ENCODE measurements around the gene LRP1.

LRP1 gene

DNA sequence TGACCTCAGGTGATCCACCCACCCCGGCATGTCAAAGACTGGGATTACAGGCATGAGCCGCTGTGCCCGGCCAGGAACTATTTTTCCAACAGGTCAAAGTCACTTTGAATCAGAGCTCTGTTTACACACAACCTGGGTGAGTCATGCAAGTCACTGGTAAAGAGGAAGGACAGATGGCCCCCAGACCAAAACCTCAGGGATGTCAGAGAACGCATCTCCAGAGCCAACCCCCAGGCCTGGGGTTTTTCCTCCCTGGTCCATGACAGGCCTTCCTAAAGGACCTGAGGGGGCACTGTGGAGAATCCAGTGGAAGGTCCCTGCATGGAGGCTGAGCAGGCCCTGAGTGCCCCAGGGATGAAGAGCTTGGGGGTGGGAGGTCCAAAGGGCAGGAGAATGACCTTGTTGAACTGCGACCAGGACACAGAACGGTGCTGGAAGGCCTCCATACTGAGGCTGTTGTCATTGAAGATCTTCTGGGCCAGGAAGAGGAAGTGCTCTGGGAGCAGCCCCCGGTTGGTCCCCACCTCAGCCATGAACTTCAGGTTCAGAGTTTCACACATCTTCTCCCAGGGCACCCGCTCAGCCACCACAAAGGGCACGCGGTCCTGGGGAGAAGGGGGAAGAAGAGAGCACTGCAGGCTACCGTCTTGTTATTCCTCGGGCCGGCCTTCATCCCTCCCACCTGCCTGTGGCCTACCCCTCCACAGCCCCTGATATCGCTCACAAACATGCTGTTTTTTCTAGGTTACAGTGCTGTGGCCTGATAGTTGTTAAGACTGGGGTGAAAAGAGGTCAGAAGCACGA lies 26.2 kb upstream of the LRP1 start:
- TF ChIP-seq, protein P1, sequence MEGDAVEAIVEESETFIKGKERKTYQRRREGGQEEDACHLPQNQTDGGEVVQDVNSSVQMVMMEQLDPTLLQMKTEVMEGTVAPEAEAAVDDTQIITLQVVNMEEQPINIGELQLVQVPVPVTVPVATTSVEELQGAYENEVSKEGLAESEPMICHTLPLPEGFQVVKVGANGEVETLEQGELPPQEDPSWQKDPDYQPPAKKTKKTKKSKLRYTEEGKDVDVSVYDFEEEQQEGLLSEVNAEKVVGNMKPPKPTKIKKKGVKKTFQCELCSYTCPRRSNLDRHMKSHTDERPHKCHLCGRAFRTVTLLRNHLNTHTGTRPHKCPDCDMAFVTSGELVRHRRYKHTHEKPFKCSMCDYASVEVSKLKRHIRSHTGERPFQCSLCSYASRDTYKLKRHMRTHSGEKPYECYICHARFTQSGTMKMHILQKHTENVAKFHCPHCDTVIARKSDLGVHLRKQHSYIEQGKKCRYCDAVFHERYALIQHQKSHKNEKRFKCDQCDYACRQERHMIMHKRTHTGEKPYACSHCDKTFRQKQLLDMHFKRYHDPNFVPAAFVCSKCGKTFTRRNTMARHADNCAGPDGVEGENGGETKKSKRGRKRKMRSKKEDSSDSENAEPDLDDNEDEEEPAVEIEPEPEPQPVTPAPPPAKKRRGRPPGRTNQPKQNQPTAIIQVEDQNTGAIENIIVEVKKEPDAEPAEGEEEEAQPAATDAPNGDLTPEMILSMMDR (conservative IDR thresholded peaks at IDR 0.05; ENCODE audit: low read depth, low read length) = no peak
- no peaks in the 10 kb centered on the region for H4K20me1 ChIP-seq (ENCODE audit: insufficient read depth)
- H3K9ac ChIP-seq = no peak overlapping the region
- H3K36me3 ChIP-seq (ENCODE audit: insufficient read depth) = no peaks in the 10 kb centered on the region
- H3K4me3 ChIP-seq (IDR thresholded peaks at IDR 0.05; ENCODE audit: insufficient read depth, low read depth, low read length) = no peak overlapping the region
- no peaks in the 10 kb centered on the region for H3K27me3 ChIP-seq (ENCODE audit: insufficient read depth, low read depth)
- no peaks in the 10 kb centered on the region for H3K4me1 ChIP-seq (ENCODE audit: low read depth, poor library complexity, severe bottlenecking)
- no peak overlapping the region for H2AFZ ChIP-seq (ENCODE audit: low read depth)
- no peaks in the 10 kb centered on the region for H3K79me2 ChIP-seq (ENCODE audit: insufficient read depth, low read depth)
- no peak overlapping the region for H3K27ac ChIP-seq
- H3K4me2 ChIP-seq = no peak overlapping the region

DNA sequence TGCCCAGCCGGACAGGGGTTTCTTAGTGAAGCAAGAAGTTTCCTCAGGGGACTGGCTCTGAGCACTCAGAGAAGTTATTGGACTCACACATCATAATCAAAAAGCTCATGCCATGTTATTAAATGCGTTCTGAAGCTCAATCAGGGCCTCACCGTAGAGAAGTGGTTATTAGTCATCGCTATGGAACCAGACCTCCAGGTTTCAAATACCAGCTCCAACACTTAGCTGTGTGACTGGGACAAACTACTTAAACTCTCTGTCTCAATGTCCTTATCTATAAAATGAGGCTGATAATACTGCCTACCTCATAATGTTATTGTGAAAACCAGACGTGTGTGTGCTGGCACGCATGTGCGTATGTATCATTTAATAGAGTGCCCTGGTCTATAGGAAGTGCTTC lies 24.4 kb upstream of the LRP1 start:
- Histone ChIP-seq H4K20me1 (ENCODE audit: insufficient read depth) (no peaks in the 10 kb centered on the region), H3K27me3 (ENCODE audit: insufficient read depth, low read depth) (no peaks in the 10 kb centered on the region), H3K4me2 (no peak overlapping the region), H3K27ac (no peak overlapping the region), H3K4me1 (ENCODE audit: low read depth, poor library complexity, severe bottlenecking) (no peaks in the 10 kb centered on the region), H3K9ac (no peak overlapping the region), H3K79me2 (ENCODE audit: insufficient read depth, low read depth) (no peaks in the 10 kb centered on the region), H3K4me3 (IDR thresholded peaks at IDR 0.05; ENCODE audit: insufficient read depth, low read depth, low read length) (no peak overlapping the region), H3K36me3 (ENCODE audit: insufficient read depth) (no peaks in the 10 kb centered on the region), H2AFZ (ENCODE audit: low read depth) (no peak overlapping the region)
- TF ChIP-seq, protein P1 (conservative IDR thresholded peaks at IDR 0.05; ENCODE audit: low read depth, low read length) = no peak

DNA sequence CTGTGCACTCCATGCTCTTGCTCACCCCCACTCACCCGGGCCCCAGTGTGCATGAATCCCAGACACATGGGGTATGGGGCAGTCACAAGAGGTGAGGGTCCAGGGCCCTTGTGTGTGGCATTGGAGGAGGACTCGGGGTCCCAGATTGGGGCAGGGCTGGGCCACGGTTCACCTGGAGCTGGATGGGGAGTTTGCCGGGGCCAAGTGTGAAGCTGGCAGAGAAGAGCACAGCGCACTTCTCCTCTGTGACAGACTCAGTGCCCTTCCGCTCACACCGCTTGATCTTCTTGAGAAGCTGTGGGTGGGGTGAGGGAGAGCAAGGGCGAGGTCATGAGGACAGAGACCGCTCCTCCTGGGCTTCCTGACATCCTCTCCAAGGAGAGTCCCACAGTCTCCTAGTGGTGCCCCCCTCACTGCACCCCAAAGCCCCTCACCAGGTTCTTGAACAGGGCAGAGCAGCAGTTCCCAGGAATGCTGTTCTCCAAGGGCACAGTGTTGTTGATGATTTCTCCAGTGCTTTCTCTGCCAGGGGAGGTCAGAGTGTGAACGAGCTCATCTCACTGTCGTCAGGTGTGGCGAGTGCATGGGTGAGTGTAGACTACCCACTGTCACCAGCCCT lies 23.9 kb upstream of the LRP1 start:
- Histone ChIP-seq H3K4me1 (ENCODE audit: low read depth, poor library complexity, severe bottlenecking) (peaks cover 3% of the 10 kb centered on the region), H2AFZ (ENCODE audit: low read depth) (no peak overlapping the region), H3K9ac (no peak overlapping the region), H3K4me2 (no peak overlapping the region), H4K20me1 (ENCODE audit: insufficient read depth) (no peaks in the 10 kb centered on the region), H3K27me3 (ENCODE audit: insufficient read depth, low read depth) (no peaks in the 10 kb centered on the region), H3K4me3 (IDR thresholded peaks at IDR 0.05; ENCODE audit: insufficient read depth, low read depth, low read length) (no peak overlapping the region), H3K27ac (no peak overlapping the region), H3K79me2 (ENCODE audit: insufficient read depth, low read depth) (no peaks in the 10 kb centered on the region), H3K36me3 (ENCODE audit: insufficient read depth) (no peaks in the 10 kb centered on the region)
- TF ChIP-seq, protein P1 (conservative IDR thresholded peaks at IDR 0.05; ENCODE audit: low read depth, low read length) = no peak

DNA sequence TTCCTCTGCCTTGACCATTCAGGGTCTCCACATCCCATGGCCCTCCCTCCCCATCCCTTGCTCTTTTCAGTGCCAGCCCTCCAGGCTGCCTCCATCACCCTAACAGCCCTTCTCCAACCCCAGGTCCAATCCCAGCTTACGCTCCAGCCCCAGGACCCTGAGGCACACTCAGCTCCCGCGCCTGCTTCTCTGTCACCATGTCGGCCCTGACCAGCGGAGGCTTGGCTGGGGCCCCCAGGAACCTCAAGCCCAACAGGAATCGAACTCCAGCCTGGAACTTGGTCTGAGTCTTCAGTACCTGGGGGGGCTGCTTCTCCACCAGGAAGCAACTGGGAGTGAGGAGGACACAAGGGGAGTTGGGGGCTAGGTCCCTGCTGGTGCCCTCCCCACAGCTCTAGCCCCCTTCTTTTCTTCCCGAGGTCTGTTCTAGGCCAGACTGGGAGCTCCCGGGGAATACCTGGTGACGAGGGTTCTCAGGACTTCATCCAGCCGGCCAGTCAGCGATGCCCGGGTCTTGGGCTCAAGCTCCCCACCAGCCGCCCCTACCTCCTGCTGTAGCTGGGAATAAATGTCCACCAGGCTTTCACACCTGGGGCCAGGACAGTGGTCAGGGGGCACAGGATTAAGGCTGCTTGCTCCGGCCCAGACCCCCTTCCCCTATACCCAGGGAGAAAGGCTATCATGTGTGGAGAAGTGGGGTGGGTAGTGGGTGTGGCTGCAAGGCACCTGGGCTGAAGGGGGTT lies 23.1 kb upstream of the LRP1 start:
- no peak overlapping the region for H2AFZ ChIP-seq (ENCODE audit: low read depth)
- no peak overlapping the region for H3K9ac ChIP-seq
- no peak overlapping the region for H3K4me2 ChIP-seq
- peaks cover 11% of the 10 kb centered on the region for H3K4me1 ChIP-seq (ENCODE audit: low read depth, poor library complexity, severe bottlenecking)
- no peak overlapping the region for H3K4me3 ChIP-seq (IDR thresholded peaks at IDR 0.05; ENCODE audit: insufficient read depth, low read depth, low read length)
- H3K27ac ChIP-seq = no peak overlapping the region
- H3K36me3 ChIP-seq (ENCODE audit: insufficient read depth) = no peaks in the 10 kb centered on the region
- H3K79me2 ChIP-seq (ENCODE audit: insufficient read depth, low read depth) = no peaks in the 10 kb centered on the region
- no peaks in the 10 kb centered on the region for H4K20me1 ChIP-seq (ENCODE audit: insufficient read depth)
- H3K27me3 ChIP-seq (ENCODE audit: insufficient read depth, low read depth) = no peaks in the 10 kb centered on the region
- TF ChIP-seq, protein P1 (conservative IDR thresholded peaks at IDR 0.05; ENCODE audit: low read depth, low read length) = no peak
